Erythroblast (primary cell): Measurements from ENCODE around the gene KIF2A.

Experiments
- GATA1 ChIP-seq: IDR thresholded peaks from 2 replicates; pipeline ENCODE4 v1.6.1; 2011; ENCODE audit warnings: low read depth, mild to moderate bottlenecking, control low read depth, low read length, moderate library complexity
- POLR2A ChIP-seq: IDR thresholded peaks from 2 replicates; pipeline ENCODE4 v1.6.1; 2011; ENCODE audit warnings: mild to moderate bottlenecking, low read length

DNA sequence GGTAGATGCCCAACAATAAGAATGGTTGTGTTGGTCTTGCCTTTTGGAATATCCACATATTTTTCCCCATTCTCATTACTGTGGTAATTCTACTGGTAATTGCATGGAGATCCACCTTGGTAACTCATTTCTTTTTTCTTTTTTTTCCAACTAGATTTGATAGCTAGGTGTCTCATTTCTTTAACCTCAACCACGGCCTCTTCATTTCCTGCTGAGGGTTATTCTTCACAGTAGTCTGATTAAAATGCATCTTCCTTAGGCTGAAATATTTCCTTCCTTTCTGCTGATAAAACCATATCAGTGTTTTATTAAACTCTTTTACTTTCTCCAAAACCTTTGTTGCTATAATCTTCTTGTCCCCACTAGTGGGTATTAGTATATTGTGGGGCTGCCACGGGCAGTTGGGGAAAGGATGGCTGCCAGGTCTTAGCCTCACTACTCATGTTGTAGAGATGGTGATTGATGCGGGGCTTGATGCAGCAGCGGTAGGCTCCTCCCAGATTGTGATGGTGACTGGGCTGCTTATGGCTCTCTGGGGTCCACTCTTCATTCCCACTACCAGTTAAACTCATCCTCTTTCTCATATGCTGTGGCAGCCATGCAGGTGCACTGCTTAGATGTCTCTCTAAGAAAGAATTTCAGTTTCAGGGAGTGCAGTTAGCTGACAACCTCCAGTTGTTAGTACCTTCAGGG lies 35.9 kb downstream of the KIF2A start:
- no peak for TF ChIP-seq POLR2A
- TF ChIP-seq GATA1: no peak
